ENCODE data around the gene STON2.

The STON2 gene

GRCh38 chr14:81440041-81440440 lies 39.9 kb upstream of the STON2 start:
- no peak for TF ChIP-seq CTCF (IDR thresholded peaks at IDR 0.05; ENCODE audit: low read depth, low read length)

GRCh38 chr14:81437244-81437643 lies 37.1 kb upstream of the STON2 start:
- in situ Hi-C loops (cut with HindIII; ENCODE audit: low sequenced_read_pairs): no loop called here
- H3K4me3 ChIP-seq (ENCODE audit: low read depth, low read length): no peak overlapping the region
- TF ChIP-seq CTCF (IDR thresholded peaks at IDR 0.05; ENCODE audit: low read depth, low read length): no peak
- no peak for DNase-seq (ENCODE audit: low read depth, low spot score)

More at GRCh38 chr14:81440041-81440440, 39.9 kb upstream of the STON2 start:
- in situ Hi-C loops (cut with HindIII; ENCODE audit: low sequenced_read_pairs): no loop called here
- no peak for DNase-seq (ENCODE audit: low read depth, low spot score)
- H3K4me3 ChIP-seq (ENCODE audit: low read depth, low read length): no peak overlapping the region

DNA sequence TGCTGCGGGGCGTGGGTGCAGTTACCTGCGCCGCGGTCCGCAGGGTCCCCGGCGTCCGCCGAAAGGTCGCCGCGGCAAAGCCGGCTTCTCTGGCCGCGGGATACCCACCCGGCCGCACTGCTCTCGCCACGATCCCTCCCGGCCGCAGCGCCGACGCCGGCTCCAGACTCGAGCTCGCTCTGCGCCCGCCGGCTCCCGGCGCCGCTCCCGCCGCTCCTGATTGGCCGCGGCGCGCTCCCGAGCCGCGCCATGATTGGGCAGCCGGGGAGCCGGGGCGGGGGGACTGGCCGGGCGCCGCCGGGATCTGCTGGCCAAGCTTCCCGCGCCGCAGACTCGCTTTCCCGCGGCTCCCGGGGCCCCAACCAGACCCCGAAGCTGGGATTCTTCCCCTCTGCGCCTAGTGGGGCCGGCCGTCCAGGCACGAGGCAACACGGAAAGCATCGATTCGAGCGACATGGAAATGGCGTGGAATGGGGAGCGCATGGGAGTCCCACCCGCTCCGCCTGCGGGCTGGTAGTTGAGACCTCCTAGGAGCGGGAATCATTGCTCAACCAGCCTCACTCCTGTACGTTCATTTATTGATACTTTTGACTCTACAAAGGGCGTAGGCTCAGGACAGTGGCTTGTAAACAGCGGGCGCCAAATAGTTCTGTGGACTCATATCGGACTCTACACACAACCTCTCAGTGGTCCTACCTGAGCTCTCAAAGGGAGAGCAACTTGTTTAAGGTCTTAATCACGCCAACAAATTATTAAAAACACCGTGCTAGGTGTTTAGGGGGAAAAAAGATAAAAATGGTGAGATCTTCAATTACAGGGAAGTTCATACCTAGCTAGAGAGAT lies 36.4 kb upstream of the STON2 start:
- DNase-seq (ENCODE audit: low read depth, low spot score): peak; percentile 58
- peak overlapping the region; percentile 37 for H3K4me3 ChIP-seq (ENCODE audit: low read depth, low read length)
- in situ Hi-C loops (cut with HindIII; ENCODE audit: low sequenced_read_pairs): no loop called here
- no peak for TF ChIP-seq CTCF (IDR thresholded peaks at IDR 0.05; ENCODE audit: low read depth, low read length)

DNA sequence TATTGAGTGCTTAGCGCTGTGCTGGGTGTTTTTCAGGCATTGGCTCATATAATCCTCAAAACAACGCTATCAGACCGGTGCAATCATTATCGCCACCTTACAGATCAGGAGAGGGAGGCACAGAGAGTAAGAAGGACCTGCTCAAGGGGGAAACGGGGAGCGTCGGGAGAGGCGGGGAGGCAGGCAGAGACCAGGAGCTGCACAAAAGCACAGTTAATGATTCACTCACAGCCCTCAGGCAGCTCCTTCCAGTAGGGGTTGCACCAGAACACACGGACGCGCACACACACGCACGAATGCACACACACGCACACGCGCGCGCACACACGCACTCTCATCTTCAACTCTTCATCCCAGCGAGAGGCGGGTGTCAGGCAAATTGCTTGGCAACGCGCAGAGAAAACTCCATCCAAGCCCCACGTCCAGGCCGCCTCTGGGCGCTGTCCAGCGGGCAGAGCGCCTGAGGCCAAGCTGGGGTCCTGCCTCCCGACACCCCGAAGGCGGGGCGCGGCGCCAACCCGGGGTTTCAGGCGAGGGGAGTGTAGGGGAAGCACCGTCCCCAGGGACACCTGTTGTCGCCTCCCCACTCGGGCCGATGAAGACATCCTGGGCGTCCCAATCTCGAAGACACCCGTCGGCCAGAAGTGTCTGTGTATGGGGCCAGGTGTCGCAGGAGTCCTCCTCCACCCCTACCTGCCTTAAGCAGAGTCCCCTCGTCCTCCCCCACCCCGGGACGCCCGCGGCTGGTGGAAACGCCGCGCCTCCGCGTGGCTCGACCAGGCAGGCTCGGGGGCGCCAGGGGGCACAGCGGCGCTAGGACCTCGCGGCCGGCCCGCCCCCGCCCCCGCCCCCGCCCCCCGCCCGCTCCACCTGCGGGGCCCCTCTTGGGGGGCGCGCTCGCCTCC lies 35.5 kb upstream of the STON2 start:
- peak; percentile 24 for DNase-seq (ENCODE audit: low read depth, low spot score)
- in situ Hi-C loops (cut with HindIII; ENCODE audit: low sequenced_read_pairs): no loop called here

DNA sequence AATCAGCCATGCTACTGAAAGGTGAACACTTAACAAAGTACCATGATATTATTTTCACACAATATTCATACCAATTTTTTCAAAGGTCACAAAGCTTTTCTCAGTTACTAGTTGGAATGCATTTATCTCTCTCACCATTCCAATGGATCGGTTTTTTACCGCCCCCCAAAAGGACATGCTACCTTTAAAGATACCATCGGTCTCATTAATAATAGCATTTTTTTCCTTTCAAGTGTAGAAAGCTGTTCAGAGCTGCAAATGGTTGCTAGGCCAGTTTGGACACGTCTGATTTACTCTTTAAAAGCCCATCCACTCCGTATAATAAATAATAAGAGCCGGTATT lies 34.9 kb upstream of the STON2 start:
- in situ Hi-C loops (cut with HindIII; ENCODE audit: low sequenced_read_pairs): no loop called here
- no peak for TF ChIP-seq CTCF (IDR thresholded peaks at IDR 0.05; ENCODE audit: low read depth, low read length)
- H3K4me3 ChIP-seq (ENCODE audit: low read depth, low read length): no peak overlapping the region
- no peak for DNase-seq (ENCODE audit: low read depth, low spot score)

More for the DNA sequence above, 35.5 kb upstream of the STON2 start:
- TF ChIP-seq CTCF (IDR thresholded peaks at IDR 0.05; ENCODE audit: low read depth, low read length): no peak
- peak overlapping the region; percentile 27 for H3K4me3 ChIP-seq (ENCODE audit: low read depth, low read length)

- in situ Hi-C loops (cut with HindIII; ENCODE audit: low sequenced_read_pairs): no loop called here
Observed at GRCh38 chr14:81434230-81434629, 34.1 kb upstream of the STON2 start.

More at GRCh38 chr14:81434230-81434629, 34.1 kb upstream of the STON2 start:
- TF ChIP-seq CTCF (IDR thresholded peaks at IDR 0.05; ENCODE audit: low read depth, low read length): no peak
- DNase-seq (ENCODE audit: low read depth, low spot score): no peak
- no peak overlapping the region for H3K4me3 ChIP-seq (ENCODE audit: low read depth, low read length)

Data from astrocyte of the spinal cord (primary cell).